SW480 (cell line): ENCODE results near the gene TMEM233.

Source experiments
- DNase-seq: peaks from one replicate; pipeline ENCODE4 v3.0.0-alpha.2; 2016; ENCODE audit warnings: low spot score

Gene TMEM233

GRCh38 chr12:119659289-119659897 is 65.8 kb downstream of the TMEM233 start:
- DNase-seq, result peak; percentile 42

DNA sequence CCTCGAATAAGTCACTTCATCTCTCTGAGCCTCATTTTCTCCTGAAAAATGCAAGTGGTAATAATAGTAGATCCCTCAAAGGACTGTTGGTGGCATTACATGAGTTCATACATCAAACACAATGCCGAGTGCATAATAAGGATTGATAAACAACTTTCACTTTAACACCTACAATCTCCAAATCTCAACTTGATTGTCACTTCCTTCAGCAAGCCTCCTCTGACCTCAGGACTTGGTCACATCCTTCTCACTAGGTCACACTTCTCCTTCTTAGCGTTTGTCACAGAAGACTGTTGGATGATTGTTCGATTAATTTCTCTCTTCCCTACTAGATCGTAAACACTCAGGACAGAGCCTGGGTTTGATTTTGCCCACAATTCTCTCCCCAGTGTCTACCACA is 66.5 kb downstream of the TMEM233 start:
- no peak for DNase-seq

- DNase-seq, result no peak
Measured at GRCh38 chr12:119661882-119662281, 68.3 kb downstream of the TMEM233 start.

DNA sequence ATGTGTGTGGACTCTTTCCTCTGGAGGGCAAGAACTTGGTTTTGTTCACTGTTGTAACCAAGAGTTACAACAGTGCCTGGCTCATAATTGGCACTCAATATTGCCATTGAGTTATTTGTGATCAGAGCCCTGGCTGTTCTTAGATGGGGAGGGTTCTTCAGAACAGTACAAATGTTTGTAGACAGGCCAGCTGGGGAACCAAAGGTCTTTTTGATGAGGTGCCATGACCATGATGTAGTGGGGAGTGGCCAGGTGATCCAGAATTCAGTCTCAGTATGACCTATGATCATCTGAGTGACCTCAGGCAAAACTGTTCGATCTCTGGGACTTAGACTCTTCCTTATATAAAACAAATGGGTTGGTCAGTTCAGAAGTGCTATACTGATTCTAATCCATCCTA is 71.1 kb downstream of the TMEM233 start:
- DNase-seq, result no peak

DNA sequence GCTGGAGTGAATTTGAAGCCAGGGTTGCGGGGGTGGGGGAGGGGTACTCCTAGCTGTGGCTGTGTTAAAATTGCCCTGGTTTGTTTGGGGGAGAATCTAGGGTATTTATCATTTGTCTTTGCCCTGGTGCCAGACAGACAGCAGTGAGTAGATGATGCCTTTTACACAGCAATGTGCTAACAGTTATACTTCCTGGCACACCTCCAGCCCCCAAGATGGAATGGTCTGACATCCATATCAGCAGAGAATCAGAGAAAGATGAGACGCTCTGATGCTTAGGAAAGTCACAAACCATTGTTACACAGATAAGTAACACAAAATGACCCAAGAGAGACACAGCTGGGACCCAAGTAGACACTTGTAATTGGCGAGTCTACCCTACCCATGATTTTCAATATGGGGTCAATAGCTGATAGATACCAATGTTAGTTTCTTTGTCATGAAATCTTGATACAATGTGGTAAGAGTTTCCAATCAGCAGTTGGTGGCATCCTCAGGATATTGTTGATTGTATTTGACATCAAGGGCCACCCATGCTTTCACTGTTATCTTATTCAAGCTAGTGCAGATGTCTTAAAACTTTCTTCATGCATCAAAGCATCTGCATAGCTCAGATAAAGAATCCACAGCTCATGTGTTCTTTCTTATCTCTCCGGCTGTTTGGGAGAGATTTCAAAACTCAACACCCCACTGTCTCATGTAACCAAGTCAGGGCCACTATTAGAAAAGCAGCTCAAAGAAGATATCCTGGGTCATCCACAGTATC is 71.8 kb downstream of the TMEM233 start:
- no peak for DNase-seq

DNA sequence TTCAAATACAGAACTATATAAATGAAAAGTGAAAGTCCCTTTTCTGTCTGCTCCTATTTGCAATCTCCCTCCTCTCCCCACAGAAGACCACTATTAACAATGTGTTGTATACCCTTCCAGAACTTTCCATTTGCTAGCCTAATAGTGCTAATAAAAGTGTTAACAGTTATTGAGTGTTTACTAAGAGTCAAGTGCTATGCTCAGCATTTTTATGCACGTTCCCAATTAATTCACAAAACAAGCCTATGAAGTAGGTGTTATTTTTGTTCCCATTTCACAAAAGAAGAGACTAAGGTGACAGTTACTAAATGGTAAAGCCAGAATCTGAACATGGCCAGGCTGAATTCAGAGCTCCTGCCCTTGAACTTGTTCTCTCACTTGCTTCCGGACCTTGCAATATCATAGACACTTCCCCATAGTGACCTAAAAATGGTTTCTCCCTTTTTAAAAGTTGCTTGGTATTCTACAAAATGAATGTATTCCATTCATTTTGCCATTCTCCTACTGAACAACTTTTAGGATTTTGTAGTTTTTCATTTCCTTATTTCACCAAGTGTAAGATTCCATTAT is 72.7 kb downstream of the TMEM233 start:
- DNase-seq, result no peak

DNA sequence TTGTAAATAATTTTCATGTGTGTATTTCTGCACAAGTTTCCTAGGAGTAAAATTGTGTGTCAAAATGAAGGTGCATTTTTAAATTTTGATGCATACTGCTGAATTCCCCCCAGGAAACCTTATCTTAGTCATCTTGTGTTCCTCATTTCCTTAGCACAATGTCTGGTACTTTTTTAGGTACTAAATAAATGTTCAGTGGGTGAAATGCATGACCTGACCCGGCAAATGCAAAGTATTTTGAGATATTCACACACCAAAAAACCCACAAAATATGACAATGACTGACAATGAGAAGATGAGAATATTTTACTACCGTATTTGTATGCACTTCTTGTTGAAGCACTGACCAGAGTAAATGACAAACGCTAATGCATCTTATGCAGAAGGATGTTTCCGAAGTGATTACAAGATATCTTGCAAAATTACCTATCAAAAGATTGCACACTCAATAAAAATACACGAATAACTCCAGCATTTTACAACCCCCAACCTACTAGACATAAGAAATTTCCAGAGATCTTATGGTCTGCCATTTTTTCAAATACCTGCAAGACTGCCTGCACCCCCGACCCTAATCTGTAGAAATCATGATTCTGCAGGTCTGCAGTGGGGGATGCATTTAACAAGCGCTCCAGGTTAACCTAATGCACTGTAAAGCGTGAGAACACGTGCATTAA is 73.5 kb downstream of the TMEM233 start:
- DNase-seq, result no peak

DNA sequence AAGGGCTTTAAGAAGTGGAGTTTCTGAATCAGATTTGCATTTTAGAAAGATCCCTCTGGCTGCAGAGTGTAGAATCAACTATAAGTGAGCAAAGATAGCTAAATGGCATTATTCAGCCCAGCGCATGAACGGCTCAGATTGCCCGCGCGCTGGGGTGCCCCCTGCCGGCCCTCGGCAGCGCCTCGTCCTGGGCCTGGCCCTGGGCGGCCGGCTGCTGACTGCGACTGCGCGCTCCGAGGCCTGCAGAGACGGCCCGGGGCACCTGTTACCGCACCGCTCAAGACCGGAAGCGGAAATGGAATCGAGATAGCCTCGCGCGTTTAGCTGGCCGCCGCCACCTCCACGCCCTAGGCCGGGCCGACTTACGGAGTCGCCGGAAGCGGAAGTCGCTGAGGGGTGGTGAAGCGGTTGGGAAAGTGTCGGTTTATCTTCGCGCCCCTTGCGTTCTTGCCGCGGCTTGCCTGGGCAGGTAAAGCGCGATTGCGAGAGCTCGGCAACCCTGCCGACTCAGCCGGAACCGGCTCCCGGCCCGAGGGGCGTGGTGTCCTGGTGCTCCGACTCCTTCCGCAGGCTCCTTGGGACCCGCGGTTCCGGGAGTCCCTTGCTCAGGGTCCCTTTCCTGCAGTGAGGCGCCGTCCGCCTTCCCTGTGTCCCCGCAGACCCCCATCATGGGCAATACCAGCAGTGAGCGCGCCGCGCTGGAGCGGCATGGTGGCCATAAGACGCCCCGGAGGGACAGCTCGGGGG is 74.2 kb downstream of the TMEM233 start, which contains the start of gene PRKAB1:
TSS of gene PRKAB1 (plus strand) at position 557 of the 747 bp plus-strand sequence. CDS start at position 669, 112 bp downstream.
- DNase-seq, result peak; percentile 96

- DNase-seq, result peak; percentile 2
Measured at GRCh38 chr12:119668324-119668841, 74.8 kb downstream of the TMEM233 start.

GRCh38 chr12:119669744-119670472 is 76.3 kb downstream of the TMEM233 start:
- peak; percentile 55 for DNase-seq

- DNase-seq, result no peak
Measured at GRCh38 chr12:119671070-119671469, 77.5 kb downstream of the TMEM233 start.

- DNase-seq, result no peak
Measured at GRCh38 chr12:119672194-119672593, 78.6 kb downstream of the TMEM233 start.

GRCh38 chr12:119673634-119674033 is 80.1 kb downstream of the TMEM233 start:
- no peak for DNase-seq

DNA sequence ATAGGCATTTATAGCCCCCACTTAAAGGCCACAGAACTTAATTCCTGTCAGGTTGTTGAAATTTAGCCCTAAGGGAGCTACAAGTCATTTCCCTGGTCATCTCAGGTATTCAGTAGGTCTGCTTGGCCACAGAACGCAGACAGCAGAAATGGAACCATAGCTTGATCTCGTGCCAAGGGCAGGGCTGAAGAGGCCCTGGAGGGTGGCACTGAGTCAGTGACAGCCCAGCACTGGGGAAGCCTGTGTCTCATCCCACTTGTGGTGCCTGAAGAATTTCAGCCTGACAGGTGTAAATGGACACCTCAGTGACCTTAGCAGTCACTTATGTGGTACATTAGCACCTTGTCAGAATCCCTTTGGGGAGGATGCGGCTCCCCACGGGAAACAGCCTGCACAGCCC is 81.0 kb downstream of the TMEM233 start:
- no peak for DNase-seq

DNA sequence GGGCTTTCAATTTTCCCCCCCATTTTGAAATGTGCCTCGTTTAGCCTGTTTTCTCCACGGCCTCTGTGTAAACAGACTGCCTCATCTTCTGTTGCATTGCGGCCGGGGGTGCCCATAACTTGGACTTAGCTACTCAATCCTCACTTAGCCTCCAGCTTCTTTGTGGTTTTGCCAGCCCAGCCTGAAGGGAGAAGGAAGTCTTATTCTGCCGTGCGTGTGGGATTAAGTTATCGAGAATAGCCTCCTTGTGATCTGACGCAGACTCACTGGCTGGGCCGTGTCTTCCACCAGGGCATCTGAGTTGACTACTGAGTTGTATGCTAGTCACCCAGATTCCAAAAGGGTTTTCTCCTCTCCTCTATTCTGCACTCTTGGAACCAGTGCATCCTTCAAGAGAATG is 82.4 kb downstream of the TMEM233 start:
- DNase-seq, result no peak

GRCh38 chr12:119676573-119676972 is 83.0 kb downstream of the TMEM233 start:
- no peak for DNase-seq

DNA sequence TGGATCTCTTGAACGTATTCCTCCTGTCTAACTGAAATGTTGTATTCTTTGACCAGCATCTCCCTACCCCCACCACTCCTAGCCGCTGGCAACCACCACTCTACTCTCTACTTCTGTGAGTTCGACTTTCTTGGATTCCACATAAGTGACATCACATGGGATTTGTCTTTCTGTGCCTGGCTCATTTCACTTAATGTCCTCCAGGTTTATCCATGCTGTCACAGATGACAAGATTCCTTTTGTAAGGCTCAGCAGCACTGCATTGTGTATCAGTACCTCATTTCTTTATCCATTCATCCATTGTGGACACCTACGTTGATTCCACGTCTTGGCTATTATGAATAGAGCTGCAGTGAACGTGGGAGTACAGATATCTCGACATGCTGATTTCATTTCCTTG is 84.9 kb downstream of the TMEM233 start:
- DNase-seq, result no peak

- no peak for DNase-seq
Measured at GRCh38 chr12:119679081-119679480, 85.5 kb downstream of the TMEM233 start.

DNA sequence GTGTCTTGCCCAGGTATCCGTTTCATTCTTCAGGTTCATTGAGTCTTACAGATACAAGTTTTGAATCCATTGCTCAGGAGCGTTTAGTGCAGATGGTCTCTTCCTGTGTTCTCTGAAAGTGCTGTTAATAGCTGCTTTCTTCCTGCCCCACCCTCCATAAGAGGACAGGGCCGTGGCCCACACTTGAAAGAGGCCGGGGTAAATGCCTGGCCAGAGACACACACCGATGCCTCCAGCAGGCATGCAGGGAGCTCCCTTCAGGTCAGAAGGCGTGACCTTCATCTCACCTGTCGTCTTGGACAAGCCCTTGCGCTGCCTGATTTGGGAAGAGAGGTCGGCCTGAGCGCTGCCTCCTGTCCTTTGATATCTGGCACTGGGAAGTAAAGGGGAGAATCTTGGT is 85.9 kb downstream of the TMEM233 start:
- no peak for DNase-seq

- no peak for DNase-seq
Measured at GRCh38 chr12:119681111-119681510, 87.5 kb downstream of the TMEM233 start.
